Ovary (tissue), 3 donors: ENCODE data around the gene TIMP3.

Experiments
- CTCF ChIP-seq, 3 donors: fragments of 450-650 bp in 2 of 3; fragments of 200-600 bp in 1 of 3; IDR thresholded peaks; one replicate each; pipeline versions ENCODE4 v1.5.1 to v1.8.0; 2016 to 2022; ENCODE audit warnings: antibody characterized with exemption in 3 of 3, mild to moderate bottlenecking in 1 of 3
- POLR2A ChIP-seq: fragments of 450-650 bp; IDR thresholded peaks from one replicate; pipeline ENCODE4 v1.6.1; 2017; ENCODE audit warnings: antibody characterized with exemption, mild to moderate bottlenecking, moderate library complexity
- donor health status: DM: no; HTN: no; CAD: no.

DNA sequence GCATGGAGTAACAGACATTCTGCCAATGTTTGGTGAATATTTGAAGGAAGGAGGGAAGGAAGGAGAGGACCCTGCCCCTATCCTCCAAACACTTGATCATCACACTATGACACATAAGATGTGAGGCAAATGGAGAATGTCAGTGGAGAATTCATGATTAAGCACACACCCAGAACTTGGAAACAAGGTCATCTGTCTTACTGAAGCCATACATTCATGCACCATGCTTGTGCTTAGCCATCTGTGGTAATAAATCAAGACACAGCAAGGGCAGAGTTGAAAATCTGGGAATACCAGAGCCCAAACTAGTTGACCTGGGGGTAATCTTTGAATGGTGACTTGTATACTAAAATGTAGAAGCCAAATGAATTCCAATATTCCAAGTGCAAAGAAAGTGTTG is 7.9 kb upstream of the TIMP3 start:
- TF ChIP-seq CTCF (IDR thresholded peaks at IDR 0.05) = no peak
- TF ChIP-seq POLR2A = no peak
